H9 (cell line): ENCODE data around the gene UBE2L3. TPM values are rescaled to one million over a fixed set of nuclear protein-coding genes. Genes with fewer than 3 reads are reported as not detected.
"Not testable (repeated sequence)": the region's sequence is repeated elsewhere in the genome, so short reads cannot be mapped to it uniquely, and the experiment has no call there.

Experiments
- DNase-seq: peaks from one replicate; pipeline ENCODE4 v3.0.0-alpha.2; 2017
- H2AFZ ChIP-seq: one replicate; pipeline ENCODE4 v1.6.1; 2013; ENCODE audit warnings: mild to moderate bottlenecking, low read length, control low read depth, moderate library complexity
- H2AK5ac ChIP-seq: 2 replicates; pipeline ENCODE4 v1.6.1; 2013; ENCODE audit warnings: low read length, control low read depth, mixed read lengths; ENCODE audit not compliant: insufficient read length
- H2BK120ac ChIP-seq: one replicate; pipeline ENCODE4 v1.6.1; 2013; ENCODE audit warnings: low read depth, mild to moderate bottlenecking, low read length, control low read depth, inconsistent platforms; ENCODE audit not compliant: poor library complexity, severe bottlenecking
- H2BK12ac ChIP-seq: 2 replicates; pipeline ENCODE4 v1.6.1; 2013; ENCODE audit warnings: low read length, control low read depth, mixed read lengths, low read depth; ENCODE audit not compliant: insufficient read length
- H2BK15ac ChIP-seq: 2 replicates; pipeline ENCODE4 v1.6.1; 2013; ENCODE audit warnings: low read depth, low read length, control low read depth
- H2BK20ac ChIP-seq: one replicate; pipeline ENCODE4 v1.6.1; 2013; ENCODE audit warnings: low read depth, mild to moderate bottlenecking, low read length, control low read depth, inconsistent platforms; ENCODE audit not compliant: poor library complexity, severe bottlenecking
- H2BK5ac ChIP-seq: 2 replicates; pipeline ENCODE4 v1.6.1; 2013; ENCODE audit warnings: low read length, control low read depth, mixed read lengths; ENCODE audit not compliant: insufficient read length
- H3K14ac ChIP-seq: 2 replicates; pipeline ENCODE4 v1.6.1; 2013; ENCODE audit warnings: low read length, control low read depth; ENCODE audit not compliant: insufficient read depth
- H3K18ac ChIP-seq: 2 replicates; pipeline ENCODE4 v1.6.1; 2013; ENCODE audit warnings: low read depth, mild to moderate bottlenecking, mixed read lengths, low read length, control low read depth; ENCODE audit not compliant: insufficient read length
- H3K23ac ChIP-seq: 2 replicates; pipeline ENCODE4 v1.6.1; 2013; ENCODE audit warnings: low read length, control low read depth, mixed read lengths, low read depth; ENCODE audit not compliant: insufficient read length
- H3K23me2 ChIP-seq: 2 replicates; pipeline ENCODE4 v1.6.1; 2013; ENCODE audit warnings: low read depth, mild to moderate bottlenecking, mixed read lengths, low read length, control low read depth; ENCODE audit not compliant: insufficient read length, poor library complexity, severe bottlenecking
- H3K27ac ChIP-seq: 2 replicates; pipeline ENCODE4 v1.5.1; 2013; ENCODE audit warnings: low read length, control low read depth, mixed read lengths, low read depth; ENCODE audit not compliant: insufficient read length
- H3K27me3 ChIP-seq: 2 replicates; pipeline ENCODE4 v1.6.1; 2013; ENCODE audit warnings: low read length, control low read depth, inconsistent platforms; ENCODE audit not compliant: insufficient read depth
- H3K4ac ChIP-seq: 2 replicates; pipeline ENCODE4 v1.6.1; 2013; ENCODE audit warnings: low read depth, mild to moderate bottlenecking, control low read depth, inconsistent platforms, low read length, moderate library complexity
- H3K4me1 ChIP-seq: 2 replicates; pipeline ENCODE4 v1.6.1; 2013; ENCODE audit warnings: low read length, control low read depth, inconsistent platforms; ENCODE audit not compliant: insufficient read depth
- H3K4me2 ChIP-seq: 2 replicates; pipeline ENCODE4 v1.6.1; 2013; ENCODE audit warnings: low read length, control low read depth, mixed read lengths; ENCODE audit not compliant: insufficient read length, insufficient read depth
- H3K56ac ChIP-seq: 2 replicates; pipeline ENCODE4 v1.6.1; 2013; ENCODE audit warnings: low read depth, mild to moderate bottlenecking, mixed read lengths, low read length, control low read depth; ENCODE audit not compliant: insufficient read length
- H3K79me1 ChIP-seq: 2 replicates; pipeline ENCODE4 v1.6.1; 2013; ENCODE audit warnings: low read depth, mild to moderate bottlenecking, moderate library complexity, low read length, control low read depth, inconsistent platforms; ENCODE audit not compliant: insufficient read depth, poor library complexity, severe bottlenecking
- H3K79me2 ChIP-seq: 2 replicates; pipeline ENCODE4 v1.6.1; 2013; ENCODE audit warnings: low read length, control low read depth, inconsistent platforms; ENCODE audit not compliant: insufficient read depth
- H3K9ac ChIP-seq: 2 replicates; pipeline ENCODE4 v1.6.1; 2013; ENCODE audit warnings: low read length, control low read depth, mixed read lengths; ENCODE audit not compliant: insufficient read length; ENCODE audit errors: extremely low read depth
- H3K9me3 ChIP-seq: one replicate; pipeline ENCODE4 v1.6.1; 2013; ENCODE audit warnings: low read depth, low read length, inconsistent platforms; ENCODE audit not compliant: control insufficient read depth
- H3T11ph ChIP-seq: one replicate; pipeline ENCODE4 v1.6.1; 2013; ENCODE audit warnings: mild to moderate bottlenecking, low read length, control low read depth, inconsistent platforms
- H4K20me1 ChIP-seq: one replicate; pipeline ENCODE4 v1.6.1; 2013; ENCODE audit not compliant: control insufficient read depth, insufficient read length, insufficient read depth
- H4K5ac ChIP-seq: 2 replicates; pipeline ENCODE4 v1.6.1; 2013; ENCODE audit warnings: low read depth, mild to moderate bottlenecking, mixed read lengths, low read length, control low read depth; ENCODE audit not compliant: insufficient read length
- H4K8ac ChIP-seq: replicated peaks from 2 replicates; pipeline ENCODE4 v1.6.1; 2013; ENCODE audit warnings: low read length, control low read depth, mixed read lengths, low read depth; ENCODE audit not compliant: insufficient read length
- H4K91ac ChIP-seq: 2 replicates; pipeline ENCODE4 v1.6.1; 2013; ENCODE audit warnings: low read depth, mild to moderate bottlenecking, moderate library complexity, mixed read lengths, low read length, control low read depth; ENCODE audit not compliant: insufficient read length
- H3K27ac Mint-ChIP-seq, 3 experiments: 2 replicates in 2 of 3; 3 replicates in 1 of 3; pipeline ENCODE4 v1.8.0; 2020 to 2021; ENCODE audit warnings: mixed read lengths in 3 of 3, mild to moderate bottlenecking in 1 of 3, moderate library complexity in 1 of 3
- H3K27me3 Mint-ChIP-seq: 2 replicates; pipeline ENCODE4 v1.8.0; 2021; ENCODE audit warnings: low read depth, mild to moderate bottlenecking, moderate library complexity, mixed read lengths
- H3K36me3 Mint-ChIP-seq, 3 experiments: 2 replicates in 2 of 3; 3 replicates in 1 of 3; pipeline ENCODE4 v1.8.0; 2020 to 2021; ENCODE audit warnings: low read depth in 3 of 3, mixed read lengths in 3 of 3; ENCODE audit not compliant: insufficient read depth in 1 of 3
- H3K4me1 Mint-ChIP-seq, 2 experiments: 2 replicates each; pipeline ENCODE4 v1.8.0; 2020; ENCODE audit warnings: mixed read lengths in 2 of 2
- H3K4me3 Mint-ChIP-seq, 2 experiments: 2 replicates in 1 of 2; 3 replicates in 1 of 2; pipeline ENCODE4 v1.8.0; 2020 to 2021; ENCODE audit warnings: mild to moderate bottlenecking in 2 of 2, mixed read lengths in 2 of 2, moderate library complexity in 1 of 2
- H3K9me3 Mint-ChIP-seq, 2 experiments: 2 replicates in 1 of 2; 3 replicates in 1 of 2; pipeline ENCODE4 v1.8.0; 2020; ENCODE audit warnings: mild to moderate bottlenecking in 2 of 2, mixed read lengths in 2 of 2, moderate library complexity in 1 of 2
- CTCF ChIP-seq: fragments of 200-600 bp; sonication (generic); conservative IDR thresholded peaks from 3 replicates; pipeline ENCODE4 v1.8.0; 2021; ENCODE audit warnings: antibody characterized with exemption, mild to moderate bottlenecking
- WGBS: extraction: QIAGEN DNeasy Blood & Tissue Kit; methylation state at CpG from one replicate; pipeline ENCODE4 v1.1.7; 2013; ENCODE audit warnings: missing lambda C conversion rate, low lambda C conversion rate, mixed read lengths; ENCODE audit not compliant: insufficient read length; ENCODE audit errors: extremely low coverage; 5-methylcytosine and 5-hydroxymethylcytosine counted together
- total RNA-seq: library from RNA; stranded (reverse); gene quantifications from 2 replicates; pipeline ENCODE4 v1.2.1, GENCODE V29; 2021

Gene UBE2L3
- total RNA-seq, 1 experiment from 2014 or later = 79.7 TPM

- Histone ChIP-seq H3T11ph (no peak overlapping the region), H3K27me3 (no peaks in the 10 kb centered on the region), H4K5ac (no peak overlapping the region), H3K79me1 (peaks cover 3% of the 10 kb centered on the region), H3K4me1 (no peaks in the 10 kb centered on the region; the same call in 1 of the 2 replicates), H3K9me3 (no peaks in the 10 kb centered on the region), H3K27ac (no peak overlapping the region), H3K23me2 (peaks cover 8% of the 10 kb centered on the region), H3K14ac (peak overlapping the region; percentile 44), H2BK120ac (no peak overlapping the region), H2BK20ac (no peak overlapping the region), H4K91ac (no peak overlapping the region), H3K18ac (no peak overlapping the region), H3K79me2 (peaks cover 50% of the 10 kb centered on the region), H4K20me1 (peaks cover 2% of the 10 kb centered on the region), H3K4me2 (peak overlapping the region; percentile 76), H2BK12ac (no peak overlapping the region), H4K8ac (no peak overlapping the region), H3K23ac (no peak overlapping the region), H2AFZ (no peak overlapping the region), H2AK5ac (no peak overlapping the region), H3K56ac (no peak overlapping the region), H2BK15ac (no peak overlapping the region), H2BK5ac (no peak overlapping the region), H3K4ac (no peak overlapping the region), H3K9ac (peak overlapping the region; percentile 93)
- H3K27ac Mint-ChIP-seq = peak overlapping the region; percentile 86 to 98 (median 98); a peak in 6 of 7 replicates
- peaks cover 6 to 19% (median 8%) of the 10 kb centered on the region in 3 experiments; a peak in 6 of 7 replicates for H3K36me3 Mint-ChIP-seq
- peaks cover 6% of the 10 kb centered on the region; the same call in 1 of the 2 replicates for H3K27me3 Mint-ChIP-seq
- WGBS = no CpG with 5 or more reads among the region's 26 CpGs
- peaks cover 35 to 37% of the 10 kb centered on the region in 2 experiments for H3K4me1 Mint-ChIP-seq
- no peak for DNase-seq
- TF ChIP-seq CTCF = no peak
- no peaks in the 10 kb centered on the region for H3K9me3 Mint-ChIP-seq
- H3K4me3 Mint-ChIP-seq = peak overlapping the region; percentile 93 to 98
These were observed 997 bp downstream of the UBE2L3 start for GRCh38 chr22:21568347-21569075.

DNA sequence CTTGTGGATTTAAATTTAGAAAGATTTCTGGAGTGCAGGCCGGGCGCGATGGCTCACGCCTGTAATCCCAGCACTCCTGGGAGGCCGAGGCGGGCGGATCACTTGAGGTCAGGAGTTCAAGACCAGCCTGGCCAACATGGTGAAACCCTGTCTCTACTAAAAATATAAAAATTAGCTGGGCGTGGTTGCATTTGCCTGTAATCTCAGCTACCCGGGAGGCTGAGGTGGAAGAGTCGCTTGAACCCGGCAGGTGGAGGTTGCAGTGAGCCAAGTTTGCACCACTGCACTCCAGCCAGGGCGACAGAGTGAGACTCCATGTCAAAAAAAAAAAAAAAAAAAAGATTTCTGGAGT, 1.5 kb downstream of the UBE2L3 start:
- Histone ChIP-seq H3K79me2 (peaks cover 56% of the 10 kb centered on the region), H3K9ac (peak overlapping the region; percentile 93), H3K4me2 (peak overlapping the region; percentile 76)
- H2BK120ac ChIP-seq, H3K4ac ChIP-seq, H3K9me3 ChIP-seq, DNase-seq, H3K9me3 Mint-ChIP-seq, H2BK15ac ChIP-seq, H3K79me1 ChIP-seq, H3K27me3 Mint-ChIP-seq, H3K27ac ChIP-seq, H3K27me3 ChIP-seq, H2BK5ac ChIP-seq, H2BK12ac ChIP-seq, H4K91ac ChIP-seq, H2AK5ac ChIP-seq, H4K8ac ChIP-seq, H3T11ph ChIP-seq, H3K56ac ChIP-seq, H3K18ac ChIP-seq, H3K23ac ChIP-seq, H3K4me1 ChIP-seq, H2BK20ac ChIP-seq, H3K14ac ChIP-seq, H2AFZ ChIP-seq, H4K20me1 ChIP-seq, H4K5ac ChIP-seq, H3K23me2 ChIP-seq: not testable (repeated sequence)
- Mint-ChIP-seq H3K4me3 (peak overlapping the region; percentile 93 to 98), H3K27ac (0 out of 7 replicates have a peak overlapping the region, but pooled peaks of 1 of the 3 experiments have one; percentile 19), H3K4me1 (peaks cover 35 to 40% of the 10 kb centered on the region in 2 experiments), H3K36me3 (peaks cover 6 to 19% (median 8%) of the 10 kb centered on the region in 3 experiments; a peak in 6 of 7 replicates)
- no CpG with 5 or more reads among the region's 12 CpGs for WGBS
